Transverse colon (tissue), 4 donors: ENCODE measurements around the gene SEC61B. TPM values are rescaled to one million over a fixed set of nuclear protein-coding genes. Genes with fewer than 3 reads are reported as not detected.

ENCODE experiments used
- DNase-seq: peaks from one replicate; pipeline ENCODE4 v3.0.0-alpha.2; 2019
- H3K27ac ChIP-seq, 4 donors: fragments of 200-600 bp; sonication (generic); 2 replicates each; pipeline ENCODE4 v1.5.1; 2016 to 2018; ENCODE audit warnings: inconsistent platforms in 4 of 4
- H3K27me3 ChIP-seq: fragments of 200-600 bp; sonication (generic); 2 replicates; pipeline ENCODE4 v1.5.1; 2017; ENCODE audit warnings: inconsistent platforms
- H3K36me3 ChIP-seq, 4 donors: fragments of 200-600 bp; sonication (generic); 2 replicates each; pipeline ENCODE4 v1.5.1; 2017 to 2019; ENCODE audit warnings: inconsistent platforms in 4 of 4
- H3K4me1 ChIP-seq, 4 donors: fragments of 200-600 bp; sonication (generic); 2 replicates each; pipeline ENCODE4 v1.5.1; 2017 to 2020; ENCODE audit warnings: inconsistent platforms in 4 of 4
- H3K4me3 ChIP-seq, 4 donors: fragments of 200-600 bp; sonication (generic); 1 replicate in 1 of 4; 2 replicates in 3 of 4; pipeline versions ENCODE4 v1.5.1 to v1.6.1; 2017 to 2019; ENCODE audit warnings: inconsistent platforms in 4 of 4
- H3K9me3 ChIP-seq, 2 donors: fragments of 200-600 bp; sonication (generic); 2 replicates each; pipeline ENCODE4 v1.5.1; 2017 to 2019; ENCODE audit warnings: inconsistent platforms in 2 of 2
- EP300 ChIP-seq: sonication (generic); formaldehyde crosslinking; IDR thresholded peaks from one replicate; pipeline ENCODE4 v1.6.1; 2017; ENCODE audit warnings: antibody characterized with exemption, low read depth
- POLR2A ChIP-seq: fragments of 450-650 bp; IDR thresholded peaks from one replicate; pipeline ENCODE4 v1.6.1; 2016; ENCODE audit warnings: antibody characterized with exemption, mild to moderate bottlenecking, moderate library complexity
- POLR2AphosphoS5 ChIP-seq, 3 donors: sonication (generic); formaldehyde crosslinking; IDR thresholded peaks; one replicate each; pipeline ENCODE4 v1.6.1; 2016; ENCODE audit warnings: antibody characterized with exemption in 3 of 3
- WGBS, 2 donors: methylation state at CpG; one replicate each; pipeline ENCODE4 v1.1.5; 2018; ENCODE audit warnings: low coverage in 1 of 2; 5-methylcytosine and 5-hydroxymethylcytosine counted together
- in situ Hi-C, 4 donors: fragments of 200-750 bp; cut with MboI; loops; one replicate each; pipeline versions ENCODE4 v1.15.0 to v1.15.1; 2017; ENCODE audit warnings: low sequenced_read_pairs in 3 of 4, low pct_ligation_motif_present in 1 of 4, low pct_unique_long_range_greater_than_20kb in 1 of 4
- intact Hi-C: fragments of 100-400 bp; cut with DNase I; formaldehyde crosslinking; loops from one replicate; pipeline ENCODE4 v1.15.1; 2023; ENCODE audit warnings: low total_unique reads
- total RNA-seq, 4 donors: library from RNA; depleted of rRNA; stranded (reverse); fragments of >200 nt; gene quantifications; one replicate each; pipeline ENCODE4 v1.1.0, GENCODE V29; 2016
- TF ChIP-seq, protein P1 (sequence below), 5 experiments: fragments of 200-600 bp in 3 of 5; fragments of 450-650 bp in 2 of 5; sonication (generic) in 3 of 5; IDR thresholded peaks; 1 replicate in 2 of 5; 2 replicates in 3 of 5; pipeline ENCODE4 v1.5.1; 2016 to 2017; ENCODE audit warnings: antibody characterized with exemption in 5 of 5, inconsistent platforms in 3 of 5, mild to moderate bottlenecking in 2 of 5, moderate library complexity in 1 of 5

The SEC61B gene
- total RNA-seq, 4 donors from 2014 or later: 10.1 to 72.5 (median 42.0) TPM

GRCh38 chr9:99189186-99189585 lies 32.9 kb upstream of the SEC61B start:
- DNase-seq: no peak
- 78 to 100% methylated on average over 1 to 2 of the region's 2 CpGs for WGBS, 2 donors
- Histone ChIP-seq H3K9me3 (no peaks in the 10 kb centered on the region), H3K27ac (no peak overlapping the region), H3K36me3 (no peaks in the 10 kb centered on the region), H3K4me3 (no peak overlapping the region), H3K4me1 (peaks cover 4 to 9% (median 5%) of the 10 kb centered on the region in 4 donors), H3K27me3 (no peaks in the 10 kb centered on the region)
- intact Hi-C loops: no loop called here
- TF ChIP-seq, protein P1, sequence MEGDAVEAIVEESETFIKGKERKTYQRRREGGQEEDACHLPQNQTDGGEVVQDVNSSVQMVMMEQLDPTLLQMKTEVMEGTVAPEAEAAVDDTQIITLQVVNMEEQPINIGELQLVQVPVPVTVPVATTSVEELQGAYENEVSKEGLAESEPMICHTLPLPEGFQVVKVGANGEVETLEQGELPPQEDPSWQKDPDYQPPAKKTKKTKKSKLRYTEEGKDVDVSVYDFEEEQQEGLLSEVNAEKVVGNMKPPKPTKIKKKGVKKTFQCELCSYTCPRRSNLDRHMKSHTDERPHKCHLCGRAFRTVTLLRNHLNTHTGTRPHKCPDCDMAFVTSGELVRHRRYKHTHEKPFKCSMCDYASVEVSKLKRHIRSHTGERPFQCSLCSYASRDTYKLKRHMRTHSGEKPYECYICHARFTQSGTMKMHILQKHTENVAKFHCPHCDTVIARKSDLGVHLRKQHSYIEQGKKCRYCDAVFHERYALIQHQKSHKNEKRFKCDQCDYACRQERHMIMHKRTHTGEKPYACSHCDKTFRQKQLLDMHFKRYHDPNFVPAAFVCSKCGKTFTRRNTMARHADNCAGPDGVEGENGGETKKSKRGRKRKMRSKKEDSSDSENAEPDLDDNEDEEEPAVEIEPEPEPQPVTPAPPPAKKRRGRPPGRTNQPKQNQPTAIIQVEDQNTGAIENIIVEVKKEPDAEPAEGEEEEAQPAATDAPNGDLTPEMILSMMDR (IDR thresholded peaks at IDR 0.05): no peak
- TF ChIP-seq POLR2AphosphoS5 (IDR thresholded peaks at IDR 0.05) (no peak), EP300 (no peak)
- in situ Hi-C loops: loop anchor here in 1 of 4 donors (25.0 kb wide), 1 partner anchor 823 kb away; no protein-coding TSS in a partner anchor

GRCh38 chr9:99189887-99190596 lies 32.0 kb upstream of the SEC61B start:
- Histone ChIP-seq H3K27ac (no peak overlapping the region), H3K4me3 (no peak overlapping the region), H3K4me1 (peaks cover 0 to 2% (median under 1%) of the 10 kb centered on the region in 4 donors), H3K9me3 (no peaks in the 10 kb centered on the region), H3K36me3 (no peaks in the 10 kb centered on the region), H3K27me3 (no peaks in the 10 kb centered on the region)
- WGBS, 2 donors: 73 to 79% methylated on average over 6 to 8 of the region's 8 CpGs
- no peak for TF ChIP-seq EP300
- no peak for TF ChIP-seq POLR2A
- TF ChIP-seq POLR2AphosphoS5 (IDR thresholded peaks at IDR 0.05): no peak
- TF ChIP-seq, protein P1 (IDR thresholded peaks at IDR 0.05): no peak
- in situ Hi-C loops: loop anchor here in 1 of 4 donors (25.0 kb wide), 1 partner anchor 822 kb away; no protein-coding TSS in a partner anchor
- intact Hi-C loops: no loop called here
- no peak for DNase-seq

GRCh38 chr9:99190597-99191283 lies 31.3 kb upstream of the SEC61B start:
- Histone ChIP-seq H3K27me3 (no peaks in the 10 kb centered on the region), H3K4me1 (no peaks in the 10 kb centered on the region), H3K9me3 (no peaks in the 10 kb centered on the region), H3K36me3 (no peaks in the 10 kb centered on the region), H3K4me3 (no peak overlapping the region), H3K27ac (no peak overlapping the region)
- TF ChIP-seq POLR2AphosphoS5 (IDR thresholded peaks at IDR 0.05) (no peak), EP300 (no peak), POLR2A (no peak)
- TF ChIP-seq, protein P1 (IDR thresholded peaks at IDR 0.05): no peak
- no peak for DNase-seq
- in situ Hi-C loops (loop anchor here in 1 of 4 donors (25.0 kb wide), 1 partner anchor 822 kb away; no protein-coding TSS in a partner anchor), intact Hi-C loops (no loop called here)
- WGBS, 2 donors: 80 to 100% methylated on average over 2 to 3 of the region's 3 CpGs

- no peaks in the 10 kb centered on the region for H3K4me1 ChIP-seq
- no peak overlapping the region for H3K27ac ChIP-seq
- no peaks in the 10 kb centered on the region for H3K9me3 ChIP-seq
- WGBS, 2 donors: 74 to 78% methylated on average over 3 to 5 of the region's 5 CpGs
- H3K27me3 ChIP-seq: no peaks in the 10 kb centered on the region
- TF ChIP-seq, protein P1 (IDR thresholded peaks at IDR 0.05): no peak
- TF ChIP-seq EP300 (no peak), POLR2A (no peak), POLR2AphosphoS5 (IDR thresholded peaks at IDR 0.05) (no peak)
- in situ Hi-C loops: loop anchor here in 1 of 4 donors (25.0 kb wide), 1 partner anchor 819 kb away; no protein-coding TSS in a partner anchor
- no peak overlapping the region for H3K4me3 ChIP-seq
- intact Hi-C loops: no loop called here
- DNase-seq: no peak
- H3K36me3 ChIP-seq: no peaks in the 10 kb centered on the region
Observed at GRCh38 chr9:99192786-99193465, 29.2 kb upstream of the SEC61B start.
